NCI-H2029 (cell line): ENCODE measurements around the gene PCDHGB2.
"Not testable (repeated sequence)": the region's sequence is repeated elsewhere in the genome, so short reads cannot be mapped to it uniquely, and the experiment has no call there.

Experiments
- DNase-seq: peaks from one replicate; lab custom pipeline; 2025; lab: John Stamatoyannopoulos, UW

PCDHGB2 gene

DNA sequence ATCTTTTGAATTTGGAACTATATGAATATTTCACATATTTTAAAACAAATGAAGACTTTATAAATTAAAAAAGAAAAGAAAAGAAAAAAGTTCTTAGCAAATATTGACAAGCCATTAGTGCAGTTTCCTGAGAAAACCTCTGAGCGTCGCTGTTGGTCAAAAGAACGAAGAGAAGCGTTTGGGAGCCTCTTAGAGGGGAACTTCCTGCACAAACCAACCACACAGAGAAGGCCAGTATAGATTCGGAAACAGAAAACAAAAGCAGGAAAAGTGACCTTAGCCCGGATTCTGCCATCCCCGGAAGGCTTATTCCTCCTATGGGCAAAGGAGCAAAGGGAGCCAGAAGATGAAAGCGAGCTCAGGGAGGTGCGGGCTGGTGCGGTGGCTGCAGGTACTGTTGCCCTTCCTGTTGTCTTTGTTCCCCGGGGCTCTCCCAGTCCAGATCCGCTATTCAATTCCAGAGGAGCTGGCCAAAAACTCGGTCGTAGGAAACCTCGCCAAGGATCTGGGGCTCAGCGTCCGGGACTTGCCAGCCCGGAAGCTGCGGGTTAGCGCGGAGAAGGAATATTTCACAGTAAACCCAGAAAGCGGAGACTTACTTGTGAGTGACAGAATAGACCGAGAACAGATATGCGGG, at the start of gene PCDHGB2:
Gene PCDHGB2, plus strand, starts transcription at position 205 of the 637 bp plus-strand sequence. Its CDS starts 142 bp downstream, at position 347.
- peak; percentile 18 for DNase-seq

DNA sequence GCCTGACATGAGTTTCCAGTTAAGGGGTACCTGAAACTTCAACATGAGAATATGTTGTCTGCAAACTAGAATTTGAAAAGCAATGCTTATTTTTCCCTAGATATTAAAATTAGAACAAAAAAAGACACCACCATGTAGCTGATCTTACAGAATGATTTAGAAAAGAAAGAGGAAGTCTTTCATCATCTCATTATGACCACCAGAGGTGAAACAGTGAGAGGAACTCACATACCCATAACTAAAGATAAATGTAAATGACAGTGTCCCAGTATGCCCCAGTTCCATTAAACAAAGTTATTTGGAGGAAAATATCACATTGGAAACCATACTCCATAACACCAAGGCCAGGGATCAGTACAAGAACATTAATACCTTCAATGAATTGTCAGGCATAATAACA, 46.1 kb upstream of the PCDHGB2 start:
- DNase-seq: no peak

GRCh38 chr5:141316963-141317362, 42.8 kb upstream of the PCDHGB2 start:
- DNase-seq: not testable (repeated sequence)

DNA sequence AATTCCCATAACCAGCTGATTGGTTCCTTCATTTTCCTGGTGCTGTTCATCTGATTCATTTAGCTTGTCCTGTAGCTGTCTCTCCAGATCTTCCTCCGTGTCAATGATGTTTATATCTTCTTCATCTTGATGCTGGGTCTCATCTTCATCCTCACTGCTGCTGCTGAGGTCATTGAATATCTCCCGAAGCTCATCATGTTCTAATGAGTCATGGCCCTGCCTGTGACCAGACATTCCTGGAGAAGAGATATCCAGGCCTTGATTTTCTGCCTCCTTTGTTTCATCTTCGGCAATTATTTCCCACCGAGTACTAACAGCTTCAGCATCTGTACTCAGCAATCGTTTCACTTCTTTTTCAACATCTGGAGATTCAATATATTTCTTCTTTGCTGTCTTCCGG, 40.6 kb upstream of the PCDHGB2 start:
- no peak for DNase-seq

GRCh38 chr5:141319699-141320098, 40.1 kb upstream of the PCDHGB2 start:
- DNase-seq: no peak

GRCh38 chr5:141320225-141321169, 39.3 kb upstream of the PCDHGB2 start, which contains the start of gene TAF7:
TSS of gene TAF7 (minus strand) at chr5:141320784. CDS start at chr5:141320044, 740 bp downstream.
- peak; percentile 87 for DNase-seq

DNA sequence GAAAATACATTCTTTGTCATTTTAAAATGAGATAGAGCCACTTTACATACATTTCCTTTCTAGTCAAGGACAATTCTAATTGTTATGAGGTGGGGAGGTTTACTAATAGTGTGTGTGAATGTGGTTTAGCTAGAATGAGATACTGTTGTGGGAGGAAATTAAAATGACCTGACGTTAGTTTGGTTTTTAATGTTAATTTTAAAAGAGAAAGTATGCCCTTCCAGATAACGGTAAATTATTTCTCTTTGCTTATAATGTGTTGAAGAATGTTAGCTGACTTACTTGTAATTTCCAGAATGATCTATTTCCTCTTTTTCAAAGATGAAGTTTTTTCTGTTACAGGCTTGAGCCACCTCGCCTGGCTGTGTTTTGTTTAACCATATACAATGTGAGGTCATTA, 37.5 kb upstream of the PCDHGB2 start:
- DNase-seq: no peak

GRCh38 chr5:141326088-141326854, 33.5 kb upstream of the PCDHGB2 start:
- peak; percentile 39 for DNase-seq

DNA sequence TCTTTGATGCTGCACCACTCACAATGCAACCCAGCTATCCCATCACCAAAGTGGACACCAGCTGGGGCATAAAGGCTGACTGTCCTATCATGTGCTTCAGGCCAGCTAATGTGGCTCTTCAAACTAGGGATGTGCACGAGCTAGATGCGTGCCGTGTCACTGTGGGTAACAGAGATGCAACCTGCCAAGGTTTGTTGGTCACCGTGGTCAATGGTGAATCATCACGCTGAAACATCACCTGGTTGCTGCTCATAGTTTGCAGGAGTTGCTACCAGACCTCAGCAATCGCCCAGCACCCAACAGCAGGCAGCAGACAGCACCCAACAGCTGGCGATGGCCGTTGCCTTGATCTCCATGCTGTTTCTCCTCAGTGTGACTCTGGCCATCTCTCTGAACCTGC, 31.6 kb upstream of the PCDHGB2 start:
- no peak for DNase-seq

- no peak for DNase-seq
Observed at GRCh38 chr5:141330299-141331080, 29.3 kb upstream of the PCDHGB2 start, which contains the start of gene PCDHGA1. TSS of gene PCDHGA1 (plus strand) at chr5:141330514.

- DNase-seq: not testable (repeated sequence)
Observed at GRCh38 chr5:141332571-141332970, 27.2 kb upstream of the PCDHGB2 start.

- DNase-seq: no peak
Observed at GRCh38 chr5:141338538-141339306, 21.1 kb upstream of the PCDHGB2 start, which contains the start of gene PCDHGA2. TSS of gene PCDHGA2 (plus strand) at chr5:141338760.

DNA sequence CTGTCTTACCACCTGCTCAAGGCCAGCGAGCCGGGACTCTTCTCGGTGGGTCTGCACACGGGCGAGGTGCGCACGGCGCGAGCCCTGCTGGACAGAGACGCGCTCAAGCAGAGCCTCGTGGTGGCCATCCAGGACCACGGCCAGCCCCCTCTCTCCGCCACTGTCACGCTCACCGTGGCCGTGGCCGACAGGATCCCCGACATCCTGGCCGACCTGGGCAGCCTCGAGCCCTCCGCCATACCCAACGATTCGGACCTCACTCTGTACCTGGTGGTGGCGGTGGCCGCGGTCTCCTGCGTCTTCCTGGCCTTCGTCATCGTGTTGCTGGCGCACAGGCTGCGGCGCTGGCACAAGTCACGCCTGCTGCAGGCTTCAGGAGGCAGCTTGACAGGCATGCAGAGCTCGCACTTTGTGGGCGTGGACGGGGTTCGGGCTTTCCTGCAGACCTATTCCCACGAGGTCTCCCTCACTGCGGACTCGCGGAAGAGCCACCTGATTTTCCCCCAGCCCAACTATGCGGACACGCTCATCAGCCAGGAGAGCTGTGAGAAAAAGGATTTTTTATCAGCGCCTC, 18.9 kb upstream of the PCDHGB2 start:
- not testable (repeated sequence) for DNase-seq

- no peak for DNase-seq
Observed at GRCh38 chr5:141342773-141343172, 17.0 kb upstream of the PCDHGB2 start.

DNA sequence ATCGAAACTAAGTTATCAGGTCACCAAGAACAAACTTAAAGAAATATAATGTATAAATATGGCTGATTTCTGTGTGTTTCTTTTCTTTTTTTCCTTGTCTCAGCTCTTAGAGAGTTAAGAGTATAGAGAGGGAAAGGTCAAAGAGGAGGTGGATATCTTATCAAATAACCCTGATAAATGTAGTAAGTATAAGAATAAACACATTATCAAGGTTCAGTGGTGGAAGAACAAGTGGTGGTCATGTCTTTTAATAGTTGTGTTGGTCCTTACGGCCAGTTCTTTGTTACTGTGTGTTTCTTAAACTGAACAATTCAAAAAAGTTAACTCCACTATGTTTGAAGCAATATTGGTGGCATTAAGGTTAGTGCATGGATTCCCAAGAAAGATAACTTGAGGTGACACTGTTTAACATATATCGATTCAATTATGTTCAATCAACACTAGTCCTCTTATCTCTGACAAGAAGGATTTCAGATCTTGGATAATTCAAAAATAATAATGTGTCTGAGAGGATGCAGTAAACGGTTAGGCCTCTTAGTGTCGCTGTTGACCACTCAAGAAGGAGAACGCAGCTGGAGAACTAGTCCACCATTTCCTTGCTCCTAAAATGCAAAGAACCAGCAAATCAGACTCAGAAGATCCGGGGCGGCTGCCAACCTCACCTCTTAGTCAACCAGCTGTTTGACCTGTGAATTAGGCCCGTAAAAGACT, 16.4 kb upstream of the PCDHGB2 start, which contains the start of gene PCDHGA3:
Gene PCDHGA3, plus strand, starts transcription at position 588 of the 711 bp plus-strand sequence. CDS start 205 bp downstream, outside the sequence.
- no peak for DNase-seq

- no peak for DNase-seq
Observed at GRCh38 chr5:141343953-141344463, 15.8 kb upstream of the PCDHGB2 start.

- no peak for DNase-seq
Observed at GRCh38 chr5:141345327-141345726, 14.5 kb upstream of the PCDHGB2 start.

- not testable (repeated sequence) for DNase-seq
Observed at GRCh38 chr5:141346017-141346416, 13.8 kb upstream of the PCDHGB2 start.
